ENCODE data around the gene SLC30A2. TPM values are rescaled to one million over a fixed set of nuclear protein-coding genes. Genes with fewer than 3 reads are reported as not detected.
A peak's percentile ranks its signal among the peaks of the same experiment; 100 is the strongest.

SLC30A2 gene
- total and polyA plus RNA-seq, 9 of the 15 experiments (the other 6 are each of a cell fraction or from before 2014, with no cell fraction given) = 0.01 to 0.18 (median 0.06) TPM; not detected in 3

GRCh38 chr1:25991937-25992688, 53.8 kb downstream of the SLC30A2 start:
- DNase-seq (ENCODE audit: extremely low read depth in 1 of 4, low spot score in 3 of 4) (no peak), ATAC-seq (no peak), FAIRE-seq (no peak)
- no peaks in the 10 kb centered on the region for H3K9me1 ChIP-seq (ENCODE audit: control insufficient read depth, insufficient read depth, low read length)
- 46% methylated on average over 5 of the region's 5 CpGs for WGBS (ENCODE audit: insufficient coverage, low coverage, missing lambda C conversion rate)
- no peak overlapping the region for H3K4me3 ChIP-seq
- POLR2A ChIA-PET = interaction anchor here (0.9 to 1.2 kb wide), 3 partner anchors 83 to 97 kb away, joined by 3 to 9 read pairs (median 4); no protein-coding TSS in a partner anchor
- no peak overlapping the region for H3K27ac ChIP-seq (ENCODE audit: extremely low read depth, low read depth, low read length)
- no peak overlapping the region for H3K9ac ChIP-seq (ENCODE audit: insufficient read depth in 1 of 2, low read depth in 2 of 2, low read length in 2 of 2)
- H3K4me2 ChIP-seq (ENCODE audit: insufficient read depth, low read length) = peak overlapping the region; percentile 19; the same call in 1 of the 2 replicates
- no TSS peak for BruUV-seq (replicated peaks)
- no peaks in the 10 kb centered on the region for H3K27me3 ChIP-seq (ENCODE audit: control insufficient read depth in 2 of 2, insufficient read depth in 2 of 2, low read length in 2 of 2)
- peaks cover 26 to 43% of the 10 kb centered on the region in 2 experiments for H3K4me1 ChIP-seq (replicated peaks in 1 of 2; ENCODE audit: control insufficient read depth in 2 of 2, insufficient read depth in 2 of 2, low read length in 2 of 2)
- CTCF ChIA-PET (ENCODE audit: low intra/inter-chr PET ratio) = no interaction called here
- H3K79me2 ChIP-seq (ENCODE audit: control insufficient read depth, insufficient read depth, low read length) = 0 out of 3 replicates have a peak, but pooled peaks cover 4% of the 10 kb centered on the region
- in situ Hi-C loops (cut with MboI) = no loop called here
- H2AFZ ChIP-seq (ENCODE audit: low read depth, low read length) = peak overlapping the region; percentile 75; the same call in 1 of the 2 replicates
- no peaks in the 10 kb centered on the region for H3K9me3 ChIP-seq (replicated peaks; ENCODE audit: control insufficient read depth, insufficient read depth, low read depth, low read length)
- no peaks in the 10 kb centered on the region for H4K20me1 ChIP-seq (replicated peaks; ENCODE audit: control insufficient read depth, insufficient read depth, low read length)
- intact Hi-C loops (cut with micrococcal nuclease) = loop anchor here (10.0 kb wide), 1 partner anchor 167 kb away; no protein-coding TSS in a partner anchor
- H3K36me3 ChIP-seq (ENCODE audit: control insufficient read depth, insufficient read depth, low read length) = peaks cover 10% of the 10 kb centered on the region; the same call in 2 of the 3 replicates
- no peak for TF ChIP-seq PTBP1 (IDR thresholded peaks at IDR 0.05; ENCODE audit: low read depth, low read length)
- TF ChIP-seq ZNF239 (CRISPR knock-in tag; IDR thresholded peaks at IDR 0.05) = peak; percentile 22; the same call in 1 of the 2 replicates
- TF ChIP-seq TFAP4 (CRISPR knock-in tag; IDR thresholded peaks at IDR 0.05; ENCODE audit: borderline replicate concordance) = no peak
- TF ChIP-seq KAT2B (IDR thresholded peaks at IDR 0.05; ENCODE audit: low read depth, low read length) = no peak
- no peak for TF ChIP-seq PTTG1 (tag; IDR thresholded peaks at IDR 0.05; ENCODE audit: low read depth)
- TF ChIP-seq ZNF57 (CRISPR knock-in tag; IDR thresholded peaks at IDR 0.05) = no peak
- TF ChIP-seq BHLHE40 (IDR thresholded peaks at IDR 0.05; ENCODE audit: low read length) = peak; percentile 50; the same call in 1 of the 2 replicates
- no peak for TF ChIP-seq ZNF780A (CRISPR knock-in tag; IDR thresholded peaks at IDR 0.05)
- TF ChIP-seq ZNF75A (CRISPR knock-in tag; IDR thresholded peaks at IDR 0.05) = no peak
- TF ChIP-seq BCLAF1 (IDR thresholded peaks at IDR 0.05; ENCODE audit: borderline replicate concordance in 1 of 2, control insufficient read depth in 1 of 2, low read depth in 2 of 2, low read length in 1 of 2) = no peak
- no peak for TF ChIP-seq PHF20 (IDR thresholded peaks at IDR 0.05; ENCODE audit: partially characterized antibody)
- TF ChIP-seq BCOR (IDR thresholded peaks at IDR 0.05) = no peak
- no peak for TF ChIP-seq IRF1 (CRISPR knock-in tag; IDR thresholded peaks at IDR 0.05; ENCODE audit: borderline replicate concordance)
- no peak for TF ChIP-seq XRCC3 (IDR thresholded peaks at IDR 0.05)
- TF ChIP-seq FOSL1 (tag; conservative IDR thresholded peaks at IDR 0.05) = no peak
- no peak for TF ChIP-seq FOXM1 (IDR thresholded peaks at IDR 0.05; ENCODE audit: low read depth)
- no peak for TF ChIP-seq FOXM1 (CRISPR knock-in tag; IDR thresholded peaks at IDR 0.05; ENCODE audit: low read depth)
- TF ChIP-seq MEIS2 (IDR thresholded peaks at IDR 0.05; ENCODE audit: partially characterized antibody) = peak; percentile 78
- TF ChIP-seq SREBF2 (CRISPR knock-in tag; IDR thresholded peaks at IDR 0.05) = no peak
